ENCODE results near the gene NRM. TPM values are rescaled to one million over a fixed set of nuclear protein-coding genes. Genes with fewer than 3 reads are reported as not detected.
"Not testable (repeated sequence)": the region's sequence is repeated elsewhere in the genome, so short reads cannot be mapped to it uniquely, and the experiment has no call there.

The NRM gene
- total RNA-seq, 1 donor from 2014 or later = 11.0 TPM

DNA sequence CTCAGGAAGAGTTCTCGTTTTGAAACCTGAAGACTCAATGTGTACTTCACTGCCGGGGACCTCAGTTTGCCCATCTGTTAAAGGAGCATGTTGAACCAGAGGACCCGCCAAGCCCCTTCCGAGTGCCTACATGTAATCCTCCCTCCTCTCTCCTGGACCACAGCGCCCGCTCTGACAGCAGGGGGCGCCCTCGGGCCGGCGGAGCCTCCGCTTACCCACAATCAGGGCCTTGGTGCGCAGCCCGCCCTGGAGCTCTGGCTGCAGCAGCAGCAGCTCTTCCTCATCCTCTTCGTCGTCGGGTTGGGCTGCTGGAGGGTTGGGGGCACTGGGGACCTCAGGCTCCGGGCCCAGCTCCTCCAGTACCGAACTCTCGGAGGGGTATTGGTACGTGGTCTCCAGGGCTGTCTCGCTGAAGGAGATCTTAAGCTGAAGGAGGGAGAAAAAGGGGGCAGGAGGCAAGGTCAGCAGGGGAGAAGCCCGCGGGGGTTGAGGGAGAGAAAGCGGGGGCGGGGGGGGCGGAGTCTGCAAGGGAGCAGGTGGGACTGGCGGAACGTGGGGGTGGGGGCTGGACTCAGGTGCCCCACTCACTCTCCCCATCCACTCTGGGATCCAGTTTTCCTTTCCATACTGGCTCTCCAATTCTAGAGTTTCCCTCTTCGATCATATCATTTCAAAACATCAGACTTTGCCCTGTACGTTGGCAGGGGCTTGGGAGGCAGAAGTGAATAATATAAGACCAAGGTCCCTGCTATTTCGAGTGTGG, 11.6 kb downstream of the NRM start:
- intact Hi-C loops (cut with DNase I) = loop anchor here (2.0 kb wide), 1 partner anchor 44 kb away; no protein-coding TSS in a partner anchor
- peak; percentile 93 for DNase-seq (ENCODE audit: low spot score)
- ATAC-seq = peak; percentile 87

DNA sequence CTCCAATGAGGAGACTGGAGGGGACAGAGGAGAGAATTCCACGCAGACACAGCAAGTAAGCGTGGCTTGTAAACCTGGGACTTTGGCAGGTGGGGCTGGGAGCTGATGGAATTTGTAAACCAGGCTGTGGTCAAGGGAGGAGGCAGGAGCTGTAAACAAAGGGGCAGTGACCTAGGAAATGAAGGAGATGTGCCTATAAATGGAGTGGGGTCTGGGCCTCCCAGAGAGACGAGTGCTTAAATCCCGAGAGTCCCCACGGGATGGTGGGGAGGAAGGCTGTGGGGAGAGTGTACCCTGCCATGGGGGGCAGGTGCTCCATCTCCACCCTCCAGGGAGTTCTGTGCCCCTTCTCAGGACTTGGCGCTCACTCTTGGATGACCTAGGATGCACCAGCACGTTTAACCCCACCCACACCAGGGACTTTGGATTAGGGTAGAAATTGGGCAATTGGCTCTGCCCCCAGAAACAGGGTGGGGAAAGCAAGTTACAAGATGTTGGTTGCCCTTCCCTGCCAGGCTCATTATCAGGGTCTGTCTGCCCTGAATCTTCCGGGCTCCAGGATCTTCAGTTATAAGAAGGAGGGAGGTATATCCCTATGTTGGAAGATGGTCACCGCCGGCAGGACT, 14.0 kb downstream of the NRM start:
- DNase-seq (ENCODE audit: low spot score) (no peak), ATAC-seq (no peak)
- intact Hi-C loops (cut with DNase I) = no loop called here

DNA sequence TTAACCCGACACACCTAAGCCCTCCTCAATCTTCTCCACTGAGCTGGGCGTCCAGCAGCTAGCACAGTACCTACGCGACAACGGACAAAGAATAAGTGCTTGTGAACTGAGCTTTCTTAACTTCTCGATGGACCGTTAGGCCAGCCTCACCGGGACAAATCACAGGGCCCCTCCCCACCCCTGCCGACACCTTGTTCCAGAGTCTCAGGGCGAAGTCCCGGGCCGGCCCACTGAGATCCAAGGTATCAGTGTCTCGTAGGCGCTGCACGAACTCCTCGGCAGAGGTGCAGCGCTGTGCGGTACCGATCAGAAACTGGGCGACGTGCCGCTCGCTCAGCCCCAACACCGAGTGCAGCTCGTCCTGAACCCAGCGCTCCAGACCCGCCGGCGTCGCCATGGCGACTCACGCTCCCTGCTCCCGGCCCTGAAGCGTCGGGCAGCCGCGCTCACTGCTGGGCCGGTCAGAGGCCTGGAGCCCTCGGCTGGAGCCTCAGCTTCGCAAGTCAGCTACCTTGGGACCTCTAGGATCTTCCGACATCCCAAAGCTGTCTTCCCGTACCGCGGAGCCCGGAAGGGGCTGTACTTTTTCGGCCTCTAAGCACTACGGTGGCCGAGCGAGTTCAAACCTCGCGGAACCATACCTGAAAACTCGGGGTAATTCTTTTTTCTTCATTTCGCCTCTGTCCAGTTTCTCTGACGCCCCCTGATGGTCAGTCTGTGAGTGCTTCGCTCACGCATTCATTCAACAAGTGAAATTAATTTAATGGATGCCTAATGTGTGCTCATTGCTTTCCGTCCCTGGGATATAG, 18.1 kb downstream of the NRM start, which contains the start of gene DHX16:
DHX16 (minus strand) TSS at position 562 of the 809 bp plus-strand sequence; CDS start at position 397, 165 bp downstream.
- peak; percentile 93 for ATAC-seq
- peak; percentile 97 for DNase-seq (ENCODE audit: low spot score)
- intact Hi-C loops (cut with DNase I) = no loop called here

DNA sequence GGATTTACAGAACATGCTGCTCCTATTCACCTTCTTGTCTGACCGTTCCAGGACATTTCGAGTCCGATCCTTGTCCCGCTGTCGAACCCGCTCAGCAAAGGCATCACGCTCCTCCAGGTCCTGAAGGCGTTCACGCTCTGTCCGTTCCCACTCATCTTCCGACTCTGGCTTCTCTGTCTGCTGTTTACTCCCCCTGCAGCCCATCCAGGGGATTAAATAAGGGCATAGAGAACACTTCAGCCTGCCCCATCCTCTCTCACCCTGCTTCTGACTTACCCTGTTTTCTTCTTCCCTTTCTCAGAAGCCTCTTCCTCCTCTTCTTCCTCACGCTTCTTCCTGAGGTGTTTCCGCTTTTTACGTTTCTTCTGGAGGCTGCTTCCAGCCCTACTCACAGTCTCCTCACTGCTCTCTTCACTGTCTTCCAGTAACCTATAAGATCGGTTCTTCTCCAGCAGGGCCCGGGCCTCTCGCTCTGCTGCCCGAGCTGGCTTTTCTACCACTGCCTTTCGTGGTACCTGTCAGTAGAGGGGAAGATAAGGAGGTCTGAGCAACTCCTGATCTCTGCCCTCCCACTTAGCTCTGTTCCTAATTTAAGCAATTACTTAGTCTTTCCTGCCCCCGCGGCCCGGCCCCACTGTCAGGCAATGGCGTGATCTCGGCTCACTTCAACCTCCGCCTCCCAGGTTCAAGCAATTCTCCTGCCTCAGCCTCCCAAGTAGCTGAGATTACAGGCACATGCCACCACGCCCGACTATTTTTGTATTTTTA, 19.8 kb downstream of the NRM start:
- DNase-seq (ENCODE audit: low spot score) (no peak), ATAC-seq (no peak)
- intact Hi-C loops (cut with DNase I) = no loop called here

DNA sequence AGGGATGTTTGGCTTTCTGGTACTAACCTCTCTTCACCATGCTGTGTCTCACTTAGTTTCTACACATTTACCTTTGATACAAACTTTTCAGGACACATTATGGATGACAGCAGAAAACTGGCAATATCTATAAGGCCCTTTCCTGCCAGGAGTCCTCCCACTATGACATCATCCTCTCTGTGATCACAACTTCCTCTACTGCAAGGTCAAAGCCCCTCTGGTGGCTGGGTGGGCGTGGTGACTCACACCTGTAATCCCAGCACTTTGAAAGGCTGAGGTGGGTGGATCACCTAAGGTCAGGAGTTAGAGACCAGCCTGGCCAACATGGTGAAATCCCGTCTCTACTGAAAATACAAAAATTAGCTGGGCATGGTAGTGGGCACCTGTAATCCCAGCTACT, 24.5 kb downstream of the NRM start:
- DNase-seq (ENCODE audit: low spot score); intact Hi-C loops (cut with DNase I); ATAC-seq: not testable (repeated sequence)

DNA sequence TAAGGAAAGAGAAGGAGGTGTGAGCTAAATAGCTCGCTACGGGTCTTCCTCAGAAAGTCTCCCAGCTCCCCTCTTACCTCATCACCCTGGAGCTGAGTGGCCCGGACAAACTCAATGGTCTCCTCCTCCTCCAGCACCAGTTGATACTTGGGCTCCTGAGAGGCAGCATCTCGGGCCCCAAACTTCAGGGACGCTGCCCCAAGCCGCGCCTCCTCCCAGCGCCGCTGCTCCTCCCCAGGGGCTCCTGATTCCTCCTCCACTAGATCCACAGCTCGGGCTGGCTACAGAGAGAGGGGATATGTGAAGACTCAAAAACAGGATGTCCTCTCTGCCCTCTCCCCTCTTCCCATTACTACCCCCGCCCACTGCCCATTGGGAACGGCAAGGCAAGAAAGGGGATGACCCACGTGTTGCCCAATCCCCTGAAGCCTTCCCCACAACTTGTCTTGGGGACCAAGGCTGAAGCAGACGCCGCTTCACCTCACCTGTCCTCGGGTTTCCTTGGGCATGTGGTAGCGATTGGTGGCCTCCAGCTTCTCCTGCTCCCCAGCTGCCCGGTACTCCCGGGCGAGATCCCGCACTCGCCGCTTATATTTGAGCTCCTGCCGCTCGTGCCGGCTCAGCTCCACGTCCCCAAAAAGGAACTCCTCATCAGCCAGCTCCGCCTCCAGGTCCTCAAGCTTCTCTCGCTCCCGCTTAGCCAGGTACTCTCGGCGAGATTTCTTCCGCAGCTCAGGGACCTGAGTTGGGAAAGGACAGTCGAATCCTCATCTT, 25.6 kb downstream of the NRM start:
- no peak for ATAC-seq
- intact Hi-C loops (cut with DNase I) = no loop called here
- DNase-seq (ENCODE audit: low spot score) = no peak

DNA sequence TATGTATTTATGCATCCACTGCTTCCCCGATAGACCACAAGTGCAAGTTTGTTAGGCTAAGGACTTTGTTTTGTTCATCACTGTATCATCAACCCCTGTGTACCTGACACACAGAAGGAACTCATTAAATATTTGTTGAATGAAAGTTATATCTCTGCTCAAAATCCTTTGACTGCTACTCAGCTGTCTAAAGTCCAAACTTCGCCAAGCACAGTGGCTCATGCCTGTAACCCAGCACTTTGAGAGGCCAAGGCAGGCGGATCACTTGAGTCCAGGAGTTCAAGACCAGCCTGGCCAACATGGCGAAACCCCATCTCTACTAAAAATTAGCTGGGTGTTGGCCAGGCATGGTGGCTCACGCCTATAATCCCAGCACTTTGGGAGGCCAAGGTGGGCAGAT, 32.9 kb downstream of the NRM start:
- ATAC-seq; intact Hi-C loops (cut with DNase I): not testable (repeated sequence)

DNA sequence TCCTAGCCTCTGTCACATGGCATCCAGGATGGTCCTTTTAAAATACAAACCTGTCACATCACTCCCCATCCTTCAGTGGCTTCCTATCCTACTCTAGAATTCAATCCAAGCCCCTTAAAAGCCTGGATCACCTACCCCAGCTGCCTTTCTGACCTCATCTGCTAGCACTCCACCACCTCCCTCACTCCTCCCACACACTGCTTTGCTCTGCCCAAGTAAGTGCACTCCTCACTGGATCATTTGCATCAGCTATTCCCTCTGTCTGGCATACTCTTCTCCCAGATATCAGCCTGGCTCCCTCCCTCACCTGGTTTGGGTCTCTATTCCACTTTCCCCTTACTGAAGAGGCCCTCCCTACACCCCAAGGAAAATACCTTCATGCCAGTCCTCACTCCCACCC, 33.3 kb downstream of the NRM start:
- intact Hi-C loops (cut with DNase I) = no loop called here
- DNase-seq (ENCODE audit: low spot score) (no peak), ATAC-seq (no peak)

More for the DNA sequence above, 32.9 kb downstream of the NRM start:
- DNase-seq (ENCODE audit: low spot score) = not testable (repeated sequence)

DNA sequence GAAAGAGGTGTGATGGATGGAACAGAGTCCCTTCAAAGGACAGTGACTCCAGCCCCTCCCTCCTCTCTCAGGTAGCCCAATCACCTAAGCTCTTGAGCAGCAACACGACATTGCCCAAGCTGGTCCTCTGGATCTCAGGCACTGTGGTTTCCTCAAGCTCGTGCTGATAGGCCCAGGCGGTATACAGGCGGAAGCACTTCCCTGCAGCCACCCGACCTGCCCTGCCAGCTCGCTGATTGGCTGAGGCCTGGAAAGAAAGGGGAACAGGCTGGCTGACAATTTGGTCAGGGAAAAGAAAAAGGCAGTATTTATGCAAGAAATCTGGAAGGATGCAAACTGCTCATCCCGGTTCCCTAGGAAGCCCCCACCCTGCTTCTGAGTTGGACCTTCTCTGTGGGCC, 34.3 kb downstream of the NRM start:
- intact Hi-C loops (cut with DNase I) = no loop called here
- DNase-seq (ENCODE audit: low spot score) (no peak), ATAC-seq (no peak)

DNA sequence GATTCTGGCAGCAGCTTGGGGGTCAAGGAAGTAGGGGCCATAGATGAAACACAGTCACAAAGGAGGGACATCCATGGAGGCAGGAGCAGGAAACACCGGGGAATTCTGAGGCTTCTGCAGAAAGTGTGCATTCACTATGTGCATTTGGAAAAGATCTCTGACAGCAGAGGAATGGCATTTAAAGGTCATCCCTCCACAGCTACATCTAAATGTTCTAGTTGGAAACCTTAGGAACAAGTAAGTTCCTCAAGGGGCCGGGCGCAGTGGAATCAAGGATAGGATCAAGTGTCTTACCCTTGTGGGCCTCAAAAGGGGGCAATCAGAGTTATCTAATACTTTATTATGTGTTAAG, 35.1 kb downstream of the NRM start:
- DNase-seq (ENCODE audit: low spot score) = no peak
- intact Hi-C loops (cut with DNase I) = no loop called here
- ATAC-seq = no peak

DNA sequence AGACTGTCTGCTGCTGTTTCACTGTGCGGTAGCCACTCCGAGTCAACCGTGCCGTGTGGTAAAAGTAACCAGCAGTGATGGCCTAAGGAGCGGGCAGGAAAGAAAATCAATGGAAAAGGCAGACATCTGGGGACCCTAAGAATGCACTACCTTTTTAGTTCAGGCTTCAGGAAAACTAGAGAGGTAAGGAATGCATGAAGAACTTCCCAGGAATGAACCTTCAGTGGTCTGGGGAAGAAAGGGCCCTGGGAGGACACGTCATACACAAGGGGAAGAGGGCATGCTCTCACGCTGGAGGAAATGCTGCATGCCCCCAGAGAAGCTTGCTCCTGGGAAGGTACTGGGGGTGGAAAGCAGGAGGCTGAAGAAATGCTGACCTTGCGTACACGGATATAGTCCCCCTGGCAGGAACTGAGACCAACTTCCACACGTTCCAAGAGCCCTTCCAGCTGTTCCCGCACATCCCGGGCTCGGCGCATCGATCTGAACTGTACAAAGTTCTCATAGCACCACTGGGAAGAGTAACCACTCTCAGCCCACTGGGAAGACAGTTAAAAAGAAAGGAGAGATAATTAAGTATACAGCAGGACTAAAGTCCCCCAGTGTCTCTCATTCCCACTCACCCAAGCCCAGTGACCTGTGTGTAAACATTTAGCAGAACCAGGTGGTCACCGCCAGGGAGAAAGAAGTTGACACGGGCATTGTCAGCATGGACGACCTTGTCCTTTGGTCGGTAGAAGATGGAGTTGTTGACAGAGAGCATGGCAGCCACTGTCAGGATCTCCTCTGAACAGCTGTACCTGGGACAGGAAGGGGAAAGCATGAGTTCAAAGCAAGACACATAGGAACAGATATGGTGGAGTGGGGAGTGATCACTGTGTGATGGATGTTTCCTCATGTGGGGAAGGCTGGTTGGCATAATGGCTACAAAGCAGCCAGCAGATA, 35.7 kb downstream of the NRM start:
- ATAC-seq (no peak), DNase-seq (ENCODE audit: low spot score) (no peak)
- intact Hi-C loops (cut with DNase I) = no loop called here

DNA sequence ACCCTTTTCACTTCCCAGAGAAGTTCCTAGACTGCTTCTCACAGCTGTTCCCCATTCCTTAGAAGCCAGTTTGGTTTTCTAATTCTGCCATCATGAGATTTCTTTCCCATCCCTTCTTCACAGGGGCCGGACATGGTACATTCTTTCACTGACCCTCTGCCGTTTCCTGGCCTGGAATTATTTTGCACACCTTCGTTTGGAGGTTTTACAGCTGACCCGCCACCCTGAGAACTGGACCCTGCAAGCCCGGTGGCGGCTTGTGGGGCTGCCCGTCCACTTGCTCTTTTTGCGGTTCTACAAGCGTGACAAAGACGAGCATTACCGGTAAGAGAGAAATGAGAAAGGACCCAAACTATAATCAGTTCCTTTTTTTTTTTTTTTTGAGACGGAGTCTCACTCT, 39.6 kb downstream of the NRM start:
- ATAC-seq = no peak
- intact Hi-C loops (cut with DNase I) = no loop called here
- no peak for DNase-seq (ENCODE audit: low spot score)

DNA sequence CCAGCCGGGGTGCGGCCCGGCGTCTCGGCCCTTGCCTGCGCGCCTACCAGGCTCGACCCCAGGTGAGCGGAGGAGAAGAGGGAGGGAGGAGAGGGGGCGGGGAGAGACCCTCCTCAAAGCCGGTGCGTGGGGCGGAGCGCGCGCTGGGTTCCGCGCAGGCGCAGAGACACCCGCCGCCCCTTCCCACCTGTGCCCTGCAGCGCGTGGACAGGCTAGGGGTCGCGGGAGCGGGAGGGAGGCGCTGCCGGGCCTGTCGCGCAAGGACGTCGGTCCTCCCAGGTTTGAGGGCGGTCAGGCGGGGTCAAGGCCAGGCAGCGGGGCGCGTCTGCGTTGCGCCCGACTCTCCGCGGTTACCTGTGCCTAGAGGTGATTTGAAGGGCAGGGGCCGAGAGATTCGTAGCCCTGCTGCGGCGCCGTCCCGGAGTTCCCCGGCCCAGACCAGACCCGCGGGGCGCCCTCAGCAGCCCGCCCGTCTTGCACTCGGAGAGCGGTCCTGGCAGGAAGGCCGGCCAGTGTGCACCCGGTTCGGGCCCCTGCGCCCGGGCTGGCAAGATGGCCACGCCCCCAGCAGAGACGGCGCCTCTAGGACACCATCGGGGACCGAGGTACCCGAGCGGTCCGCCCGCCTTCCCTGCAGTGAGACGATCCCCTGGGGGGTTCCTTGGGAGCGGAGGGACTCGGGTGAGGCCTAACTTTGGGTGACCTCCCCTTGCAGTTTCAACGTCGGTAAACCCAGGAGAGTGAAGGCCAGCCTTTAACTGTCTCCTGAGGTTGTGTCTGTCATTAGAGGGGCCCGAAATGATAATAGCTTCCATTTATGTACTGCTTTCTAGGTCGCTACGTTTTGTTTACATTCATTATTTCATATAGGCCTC, 43.3 kb downstream of the NRM start:
- intact Hi-C loops (cut with DNase I) = no loop called here
- peak; percentile 74 for DNase-seq (ENCODE audit: low spot score)

DNA sequence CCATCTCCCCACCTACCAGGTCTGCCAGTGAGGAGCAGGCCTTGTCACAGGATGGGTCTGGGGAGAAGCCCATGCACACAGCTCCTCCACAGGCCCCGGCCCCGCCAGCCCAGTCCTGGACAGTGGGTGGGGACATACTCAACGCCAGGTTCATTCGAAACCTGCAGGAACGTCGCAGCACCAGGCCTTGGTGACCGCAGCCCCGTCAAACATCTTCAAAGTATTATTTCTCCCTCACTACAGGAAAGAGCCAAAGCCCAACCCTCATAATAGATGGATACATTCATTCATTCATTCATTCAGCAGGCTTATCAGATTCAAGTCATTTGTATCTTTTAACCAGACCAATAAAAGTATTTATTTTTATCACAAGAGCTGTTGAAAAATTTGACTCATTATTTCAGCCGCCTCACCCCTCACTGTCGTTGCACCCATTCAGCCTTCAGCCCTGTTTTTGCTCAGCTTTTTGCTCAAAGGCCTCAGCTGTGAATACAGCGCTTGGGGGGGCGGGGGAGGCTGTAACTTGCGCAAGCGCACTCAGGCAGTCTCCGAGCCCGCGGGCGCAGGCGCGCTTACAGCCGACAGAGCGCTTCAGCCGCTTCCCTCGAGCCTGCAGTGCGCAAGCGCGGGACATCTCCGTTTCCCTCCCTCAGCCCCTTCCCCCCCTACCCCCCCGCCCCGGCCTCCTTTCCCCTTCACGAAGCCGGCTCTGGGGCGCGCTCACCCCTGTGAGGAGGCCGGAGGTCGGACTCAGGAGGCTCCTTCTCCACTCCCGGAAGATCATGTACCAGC, 44.1 kb downstream of the NRM start, which contains the start of gene C6orf136:
C6orf136 (plus strand) TSS at position 684 of the 792 bp plus-strand sequence; CDS start at position 783, 99 bp downstream.
- intact Hi-C loops (cut with DNase I) = no loop called here
- DNase-seq (ENCODE audit: low spot score) (peak; percentile 94), ATAC-seq (peak; percentile 96)

More for the DNA sequence above, 43.3 kb downstream of the NRM start:
- ATAC-seq = peak; percentile 71

DNA sequence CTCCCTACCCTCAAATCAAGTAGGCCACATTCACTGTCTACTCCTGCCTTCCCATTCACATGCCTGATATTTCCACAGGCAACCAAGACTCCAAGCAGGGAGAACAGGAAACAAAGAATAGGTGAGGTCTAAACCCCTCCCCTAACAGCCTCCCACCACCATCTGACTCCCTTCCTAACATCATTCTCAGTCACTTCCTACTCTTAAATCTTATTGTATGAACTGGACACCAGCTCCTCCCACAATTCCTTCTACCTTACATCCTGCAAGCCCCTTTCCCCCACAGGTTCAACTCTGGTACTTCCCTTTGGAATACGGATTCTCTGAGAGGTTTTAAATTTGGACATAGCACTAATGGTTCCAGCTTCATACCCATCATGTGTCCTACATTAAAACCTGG, 44.8 kb downstream of the NRM start:
- no peak for DNase-seq (ENCODE audit: low spot score)
- intact Hi-C loops (cut with DNase I) = no loop called here
- no peak for ATAC-seq

Measured in sciatic nerve (tissue), 2 donors.